Progenitor cell of endocrine pancreas (in vitro differentiated cells): ENCODE results near the gene GPLD1. TPM values are rescaled to one million over a fixed set of nuclear protein-coding genes. Genes with fewer than 3 reads are reported as not detected.

ENCODE experiments used
- DNase-seq: peaks from one replicate; pipeline ENCODE4 v3.0.0; 2021; ENCODE audit warnings: low spot score; ENCODE audit not compliant: unreplicated experiment
- H3K27ac Mint-ChIP-seq: 2 replicates; pipeline ENCODE4 v1.8.0; 2021; ENCODE audit warnings: mild to moderate bottlenecking, moderate library complexity, mixed read lengths
- H3K27me3 Mint-ChIP-seq: 2 replicates; pipeline ENCODE4 v1.8.0; 2021; ENCODE audit warnings: mixed read lengths
- H3K36me3 Mint-ChIP-seq: 2 replicates; pipeline ENCODE4 v1.8.0; 2022; ENCODE audit warnings: mixed read lengths; ENCODE audit not compliant: insufficient read depth
- H3K4me1 Mint-ChIP-seq: 2 replicates; pipeline ENCODE4 v1.8.0; 2021; ENCODE audit warnings: low read depth, mixed read lengths
- H3K4me3 Mint-ChIP-seq: 2 replicates; pipeline ENCODE4 v1.8.0; 2021; ENCODE audit warnings: low read depth, mild to moderate bottlenecking, moderate library complexity, mixed read lengths
- H3K9me3 Mint-ChIP-seq: 2 replicates; pipeline ENCODE4 v1.8.0; 2021; ENCODE audit warnings: low read depth, mixed read lengths
- CTCF ChIP-seq: fragments of 200-600 bp; sonication (generic); IDR thresholded peaks from one replicate; pipeline ENCODE4 v1.5.0; 2021; ENCODE audit warnings: antibody characterized with exemption, mild to moderate bottlenecking; ENCODE audit not compliant: unreplicated experiment
- total RNA-seq: library from RNA; stranded (reverse); gene quantifications from 2 replicates; pipeline ENCODE4 v1.2.1, GENCODE V29; 2021

Gene GPLD1
- total RNA-seq, 1 donor from 2014 or later = 6.6 TPM

- Mint-ChIP-seq H3K4me1 (no peaks in the 10 kb centered on the region), H3K27me3 (no peaks in the 10 kb centered on the region), H3K36me3 (peaks cover 45% of the 10 kb centered on the region), H3K9me3 (peaks cover 19% of the 10 kb centered on the region), H3K27ac (no peak overlapping the region), H3K4me3 (no peak overlapping the region)
- no peak for DNase-seq
- TF ChIP-seq CTCF = no peak
Observed at GRCh38 chr6:24506814-24507520, 17.6 kb upstream of the GPLD1 start.

DNA sequence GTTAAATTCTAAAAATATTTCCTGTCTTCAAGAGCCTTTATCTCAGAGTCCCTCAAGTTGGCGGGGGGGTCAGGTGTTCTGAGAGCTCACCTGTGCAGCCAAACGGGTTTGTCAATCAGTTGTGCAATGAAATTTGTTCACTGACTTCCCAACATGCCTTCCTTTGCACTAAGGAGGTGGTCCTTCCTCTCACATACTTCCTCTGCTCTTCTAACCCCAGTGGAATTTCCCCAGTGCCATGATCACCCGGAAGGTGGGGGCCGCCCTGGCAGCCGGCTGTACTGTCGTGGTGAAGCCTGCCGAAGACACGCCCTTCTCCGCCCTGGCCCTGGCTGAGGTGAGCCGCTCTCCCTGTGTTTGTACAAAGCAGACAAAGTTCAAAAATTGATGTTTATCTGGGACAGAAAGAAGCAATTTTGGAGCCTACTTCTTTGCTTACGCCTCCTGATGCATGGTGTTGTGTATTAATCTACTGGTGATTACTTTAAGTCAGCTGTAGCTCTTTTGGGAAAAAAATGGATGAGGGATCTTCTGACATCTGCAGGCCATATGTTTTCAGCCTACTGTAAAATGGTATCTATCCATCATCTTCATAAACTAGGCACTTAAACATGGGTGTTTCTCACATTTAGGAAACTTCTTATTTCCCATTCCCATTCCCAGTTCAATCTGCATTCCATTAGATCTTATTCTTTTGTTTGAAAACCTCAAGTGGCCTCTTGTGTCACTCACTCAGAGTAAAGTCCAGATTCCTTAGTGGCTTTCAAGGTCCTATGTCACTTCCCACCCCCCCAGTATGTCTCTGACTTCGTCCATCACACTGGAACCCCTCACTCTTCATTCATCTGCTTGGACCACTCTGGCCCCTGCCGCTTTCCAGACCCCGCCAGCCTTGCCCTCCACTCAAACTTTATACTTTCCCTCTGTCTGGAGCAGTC lies 15.5 kb upstream of the GPLD1 start:
- H3K27ac Mint-ChIP-seq = no peak overlapping the region
- peaks cover 19% of the 10 kb centered on the region for H3K9me3 Mint-ChIP-seq
- no peak for DNase-seq
- no peaks in the 10 kb centered on the region for H3K27me3 Mint-ChIP-seq
- H3K36me3 Mint-ChIP-seq = peaks cover 45% of the 10 kb centered on the region
- no peak overlapping the region for H3K4me3 Mint-ChIP-seq
- no peak for TF ChIP-seq CTCF
- no peaks in the 10 kb centered on the region for H3K4me1 Mint-ChIP-seq

DNA sequence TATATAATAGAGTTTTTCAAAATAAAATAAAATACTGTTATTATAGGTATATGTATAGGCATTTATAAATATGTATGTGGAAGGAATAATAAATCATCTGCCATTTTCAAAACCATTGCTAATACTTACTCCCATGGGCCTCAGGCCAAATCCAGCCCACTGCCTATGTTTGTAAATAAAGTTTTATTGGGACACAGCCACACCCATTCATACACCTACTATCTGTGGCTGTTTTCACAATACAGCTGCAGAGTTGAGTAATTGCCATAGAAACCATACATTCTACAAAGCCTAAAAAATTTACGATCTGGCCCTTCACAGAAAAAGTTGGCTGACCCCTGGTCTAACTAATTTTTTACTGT lies 14.9 kb upstream of the GPLD1 start:
- H3K27me3 Mint-ChIP-seq = no peaks in the 10 kb centered on the region
- no peak overlapping the region for H3K27ac Mint-ChIP-seq
- no peaks in the 10 kb centered on the region for H3K4me1 Mint-ChIP-seq
- TF ChIP-seq CTCF = no peak
- peaks cover 19% of the 10 kb centered on the region for H3K9me3 Mint-ChIP-seq
- no peak overlapping the region for H3K4me3 Mint-ChIP-seq
- peaks cover 41% of the 10 kb centered on the region for H3K36me3 Mint-ChIP-seq
- no peak for DNase-seq

GRCh38 chr6:24501914-24502313 lies 12.5 kb upstream of the GPLD1 start:
- H3K36me3 Mint-ChIP-seq = peaks cover 30% of the 10 kb centered on the region
- no peak for DNase-seq
- H3K4me3 Mint-ChIP-seq = no peak overlapping the region
- no peak overlapping the region for H3K27ac Mint-ChIP-seq
- no peaks in the 10 kb centered on the region for H3K27me3 Mint-ChIP-seq
- H3K4me1 Mint-ChIP-seq = no peaks in the 10 kb centered on the region
- no peak for TF ChIP-seq CTCF
- H3K9me3 Mint-ChIP-seq = peaks cover 8% of the 10 kb centered on the region

DNA sequence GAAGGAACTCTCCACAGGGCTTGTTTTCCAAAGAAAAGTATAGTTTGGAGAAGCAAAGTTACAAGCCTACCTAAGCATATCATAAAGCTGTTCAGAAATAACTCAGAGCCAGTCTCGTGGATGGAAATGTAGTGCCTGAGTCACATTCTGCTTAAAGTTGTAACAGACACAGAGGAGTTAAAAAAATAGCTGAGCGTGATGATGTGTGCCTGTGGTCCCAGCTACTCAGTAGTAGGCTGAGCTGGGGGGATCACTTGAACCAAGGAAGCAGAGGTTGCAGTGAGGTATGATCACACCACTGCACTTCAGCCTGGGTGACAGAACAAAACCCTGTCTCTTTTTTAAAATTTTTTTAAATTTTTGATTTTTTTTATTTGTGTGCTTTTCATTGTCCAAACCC lies 12.0 kb upstream of the GPLD1 start:
- H3K9me3 Mint-ChIP-seq = peaks cover 7% of the 10 kb centered on the region
- no peak for TF ChIP-seq CTCF
- no peak for DNase-seq
- no peaks in the 10 kb centered on the region for H3K4me1 Mint-ChIP-seq
- H3K4me3 Mint-ChIP-seq = no peak overlapping the region
- H3K36me3 Mint-ChIP-seq = peaks cover 31% of the 10 kb centered on the region
- no peaks in the 10 kb centered on the region for H3K27me3 Mint-ChIP-seq
- H3K27ac Mint-ChIP-seq = no peak overlapping the region
